ENCODE measurements around the gene MAN1A1. TPM values are rescaled to one million over a fixed set of nuclear protein-coding genes. Genes with fewer than 3 reads are reported as not detected.

MAN1A1 gene
- total and polyA plus RNA-seq, 2 of the 4 experiments (the other 2 are of a cell fraction): 5.9 to 6.4 TPM

- TF ChIP-seq CHD1 (IDR thresholded peaks at IDR 0.05; ENCODE audit: low read depth, low read length) (no peak), CEBPB (IDR thresholded peaks at IDR 0.05; ENCODE audit: low read depth, low read length) (no peak), POLR2A (IDR thresholded peaks at IDR 0.05; ENCODE audit: low read depth, low read length) (no peak), USF2 (IDR thresholded peaks at IDR 0.05; ENCODE audit: low read depth, low read length) (no peak), BHLHE40 (IDR thresholded peaks at IDR 0.05; ENCODE audit: low read depth, low read length) (no peak), MAZ (IDR thresholded peaks at IDR 0.05; ENCODE audit: borderline replicate concordance, low read depth, low read length) (no peak), NFE2L2 (IDR thresholded peaks at IDR 0.05; ENCODE audit: low read depth, low read length) (no peak), FOS (IDR thresholded peaks at IDR 0.05; ENCODE audit: low read depth, low read length) (no peak), MXI1 (IDR thresholded peaks at IDR 0.05; ENCODE audit: borderline replicate concordance, low read depth, low read length) (no peak), CTCF (conservative IDR thresholded peaks at IDR 0.05; ENCODE audit: low read depth, low read length) (no peak), RFX5 (IDR thresholded peaks at IDR 0.05; ENCODE audit: low read depth, low read length) (no peak), MAFK (IDR thresholded peaks at IDR 0.05; ENCODE audit: low read depth, low read length) (no peak), RAD21 (IDR thresholded peaks at IDR 0.05; ENCODE audit: low read length) (no peak), SMC3 (IDR thresholded peaks at IDR 0.05; ENCODE audit: low read depth, low read length) (no peak), RCOR1 (IDR thresholded peaks at IDR 0.05; ENCODE audit: insufficient replicate concordance, low read length) (no peak)
- intact Hi-C loops (cut with micrococcal nuclease) (no loop called here), dilution Hi-C loops (cut with HindIII; ENCODE audit: low sequenced_read_pairs, unreplicated experiment) (no loop called here), in situ Hi-C loops (cut with MboI; ENCODE audit: low sequenced_read_pairs) (no loop called here)
- no peak overlapping the region for H3K18ac ChIP-seq (ENCODE audit: low read depth, low read length)
- no peak for ATAC-seq (ENCODE audit: low read depth)
- no peak overlapping the region for H2AFZ ChIP-seq (replicated peaks; ENCODE audit: low read length, poor library complexity)
- no peak overlapping the region for H4K91ac ChIP-seq (ENCODE audit: insufficient read depth, low read depth, low read length)
- no TSS peak for BruUV-seq (replicated peaks)
- H4K5ac ChIP-seq (ENCODE audit: low read depth, low read length): no peak overlapping the region
- no CpG with 5 or more reads among the region's 1 CpG for WGBS, 2 experiments (ENCODE audit: extremely low coverage in 2 of 2, insufficient read length in 1 of 2)
- no peaks in the 10 kb centered on the region for H4K20me1 ChIP-seq (ENCODE audit: insufficient read depth, low read length)
- H3K56ac ChIP-seq (ENCODE audit: extremely low read depth, insufficient read depth, low read length): no peak overlapping the region
- no peak overlapping the region for H3K14ac ChIP-seq (replicated peaks; ENCODE audit: low read depth, low read length)
- H2AK5ac ChIP-seq (ENCODE audit: low read depth, low read length): no peak overlapping the region
- H3K36me3 ChIP-seq (ENCODE audit: control insufficient read depth, insufficient read depth, low read length): peaks cover 3% of the 10 kb centered on the region; the same call in 1 of the 2 replicates
- ChIA-PET POLR2A (ENCODE audit: unreplicated experiment) (no interaction called here), CTCF (no interaction called here)
- H4K8ac ChIP-seq (ENCODE audit: low read depth in 2 of 2, low read length in 2 of 2): no peak overlapping the region
- no peak overlapping the region for H3K23ac ChIP-seq (ENCODE audit: low read depth, low read length)
- no peak overlapping the region for H3K4me3 ChIP-seq (ENCODE audit: insufficient read depth, low read depth, low read length)
- H3K79me1 ChIP-seq (ENCODE audit: low read depth in 1 of 2, low read length in 2 of 2): no peaks in the 10 kb centered on the region
- H3K27ac ChIP-seq (ENCODE audit: insufficient read depth, low read length): no peak overlapping the region
- no peak overlapping the region for H2AK9ac ChIP-seq (replicated peaks; ENCODE audit: low read depth, low read length, poor library complexity)
- DNase-seq: no peak
- H2BK5ac ChIP-seq (ENCODE audit: low read depth, low read length, poor library complexity, severe bottlenecking): no peak overlapping the region
- H2BK20ac ChIP-seq (ENCODE audit: low read depth, low read length): no peak overlapping the region
- no peaks in the 10 kb centered on the region for H3K9me3 ChIP-seq (ENCODE audit: control insufficient read depth, insufficient read depth, low read length)
- no peaks in the 10 kb centered on the region for H3K27me3 ChIP-seq (ENCODE audit: control insufficient read depth, insufficient read depth, low read length)
- H3K4me2 ChIP-seq (ENCODE audit: low read depth, low read length): no peak overlapping the region
- peaks cover 4% of the 10 kb centered on the region for H3K4me1 ChIP-seq (ENCODE audit: control insufficient read depth, insufficient read depth, low read length)
- no peaks in the 10 kb centered on the region for H3K9me1 ChIP-seq (ENCODE audit: insufficient read depth, low read length)
- no peak overlapping the region for H3K9ac ChIP-seq (ENCODE audit: low read depth, low read length)
- no peak overlapping the region for H2BK120ac ChIP-seq (ENCODE audit: low read depth, low read length)
- H2BK15ac ChIP-seq (ENCODE audit: low read depth, low read length): no peak overlapping the region
- no peak overlapping the region for H3K4ac ChIP-seq (ENCODE audit: low read depth, low read length)
Observed at GRCh38 chr6:119307056-119307455, 42.5 kb downstream of the MAN1A1 start.
